ENCODE measurements around the gene SNRPA.

GRCh38 chr19:40740747-40741146, 10.3 kb upstream of the SNRPA start:
- no peak for TF ChIP-seq POLR2A (IDR thresholded peaks at IDR 0.05)
- TF ChIP-seq, protein P1, sequence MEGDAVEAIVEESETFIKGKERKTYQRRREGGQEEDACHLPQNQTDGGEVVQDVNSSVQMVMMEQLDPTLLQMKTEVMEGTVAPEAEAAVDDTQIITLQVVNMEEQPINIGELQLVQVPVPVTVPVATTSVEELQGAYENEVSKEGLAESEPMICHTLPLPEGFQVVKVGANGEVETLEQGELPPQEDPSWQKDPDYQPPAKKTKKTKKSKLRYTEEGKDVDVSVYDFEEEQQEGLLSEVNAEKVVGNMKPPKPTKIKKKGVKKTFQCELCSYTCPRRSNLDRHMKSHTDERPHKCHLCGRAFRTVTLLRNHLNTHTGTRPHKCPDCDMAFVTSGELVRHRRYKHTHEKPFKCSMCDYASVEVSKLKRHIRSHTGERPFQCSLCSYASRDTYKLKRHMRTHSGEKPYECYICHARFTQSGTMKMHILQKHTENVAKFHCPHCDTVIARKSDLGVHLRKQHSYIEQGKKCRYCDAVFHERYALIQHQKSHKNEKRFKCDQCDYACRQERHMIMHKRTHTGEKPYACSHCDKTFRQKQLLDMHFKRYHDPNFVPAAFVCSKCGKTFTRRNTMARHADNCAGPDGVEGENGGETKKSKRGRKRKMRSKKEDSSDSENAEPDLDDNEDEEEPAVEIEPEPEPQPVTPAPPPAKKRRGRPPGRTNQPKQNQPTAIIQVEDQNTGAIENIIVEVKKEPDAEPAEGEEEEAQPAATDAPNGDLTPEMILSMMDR (IDR thresholded peaks at IDR 0.05) = no peak

Measured in uterus (tissue), 2 donors.